Upper lobe of right lung (tissue), 1 donor: ENCODE data around the gene GABRB3. TPM values are rescaled to one million over a fixed set of nuclear protein-coding genes. Genes with fewer than 3 reads are reported as not detected.
"Not testable (repeated sequence)": the region's sequence is repeated elsewhere in the genome, so short reads cannot be mapped to it uniquely, and the experiment has no call there.

Source experiments
- ATAC-seq: fragments of 200-7000 bp; cut with Tn5 transposase; one replicate; pipeline ENCODE4 v1.9.1; 2020; ENCODE audit warnings: mild to moderate bottlenecking, moderate library complexity
- DNase-seq: peaks from one replicate; pipeline ENCODE4 v3.0.0-alpha.2; 2020
- H3K27ac ChIP-seq: fragments of 200-600 bp; one replicate; pipeline ENCODE4 v1.8.0; 2022
- H3K27me3 ChIP-seq: fragments of 200-600 bp; one replicate; pipeline ENCODE4 v1.8.0; 2022; ENCODE audit warnings: mild to moderate bottlenecking
- H3K36me3 ChIP-seq: fragments of 200-600 bp; one replicate; pipeline ENCODE4 v1.8.0; 2022
- H3K4me1 ChIP-seq: fragments of 200-600 bp; one replicate; pipeline ENCODE4 v1.8.0; 2022
- H3K4me3 ChIP-seq: fragments of 200-600 bp; one replicate; pipeline ENCODE4 v1.8.0; 2022; ENCODE audit warnings: mild to moderate bottlenecking
- H3K9me3 ChIP-seq: fragments of 200-600 bp; one replicate; pipeline ENCODE4 v1.8.0; 2022
- intact Hi-C: fragments of 100-400 bp; cut with DNase I; formaldehyde crosslinking; loops from one replicate; pipeline ENCODE4 v1.11.0; 2022
- total RNA-seq: library from RNA; stranded (reverse); fragmentation: NEBNext Ultra II Directional; extraction: Animal tissue kit (Norgen Biotek cat#: 25700); gene quantifications from one replicate; pipeline ENCODE4 v1.2.1, GENCODE V29; 2021
- TF ChIP-seq, protein P1 (sequence below): fragments of 200-600 bp; IDR thresholded peaks from one replicate; pipeline ENCODE4 v1.8.0; 2022; ENCODE audit warnings: antibody characterized with exemption
- donor health status: DM: no; HTN: yes; CAD: no; lungs with severe emphysema.

GABRB3 gene
- total RNA-seq, 1 donor from 2014 or later: 3.2 TPM

DNA sequence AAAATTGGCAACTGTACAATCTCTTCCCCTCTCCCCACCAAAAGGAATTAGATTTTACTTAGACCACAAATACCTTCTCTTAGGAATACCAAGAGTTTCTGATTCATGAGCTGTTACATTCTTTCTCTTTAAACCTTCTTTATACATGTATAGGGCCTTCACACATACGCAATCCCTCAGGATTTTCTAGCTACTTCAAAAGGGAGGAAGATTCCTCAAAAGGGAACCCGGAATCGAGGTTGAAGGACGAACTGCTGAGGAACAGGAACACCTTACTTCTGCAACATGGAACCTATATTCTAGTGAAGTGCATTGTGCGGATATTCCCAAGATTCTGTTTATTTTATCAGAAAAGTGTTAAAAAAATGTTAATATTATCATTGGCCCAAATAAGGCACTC is 52.3 kb downstream of the GABRB3 start:
- Histone ChIP-seq H3K27me3 (no peaks in the 10 kb centered on the region), H3K4me1 (no peaks in the 10 kb centered on the region), H3K9me3 (no peaks in the 10 kb centered on the region), H3K36me3 (no peaks in the 10 kb centered on the region), H3K4me3 (no peak overlapping the region), H3K27ac (no peak overlapping the region)
- ATAC-seq (no peak), DNase-seq (no peak)
- intact Hi-C loops: no loop called here
- TF ChIP-seq, protein P1, sequence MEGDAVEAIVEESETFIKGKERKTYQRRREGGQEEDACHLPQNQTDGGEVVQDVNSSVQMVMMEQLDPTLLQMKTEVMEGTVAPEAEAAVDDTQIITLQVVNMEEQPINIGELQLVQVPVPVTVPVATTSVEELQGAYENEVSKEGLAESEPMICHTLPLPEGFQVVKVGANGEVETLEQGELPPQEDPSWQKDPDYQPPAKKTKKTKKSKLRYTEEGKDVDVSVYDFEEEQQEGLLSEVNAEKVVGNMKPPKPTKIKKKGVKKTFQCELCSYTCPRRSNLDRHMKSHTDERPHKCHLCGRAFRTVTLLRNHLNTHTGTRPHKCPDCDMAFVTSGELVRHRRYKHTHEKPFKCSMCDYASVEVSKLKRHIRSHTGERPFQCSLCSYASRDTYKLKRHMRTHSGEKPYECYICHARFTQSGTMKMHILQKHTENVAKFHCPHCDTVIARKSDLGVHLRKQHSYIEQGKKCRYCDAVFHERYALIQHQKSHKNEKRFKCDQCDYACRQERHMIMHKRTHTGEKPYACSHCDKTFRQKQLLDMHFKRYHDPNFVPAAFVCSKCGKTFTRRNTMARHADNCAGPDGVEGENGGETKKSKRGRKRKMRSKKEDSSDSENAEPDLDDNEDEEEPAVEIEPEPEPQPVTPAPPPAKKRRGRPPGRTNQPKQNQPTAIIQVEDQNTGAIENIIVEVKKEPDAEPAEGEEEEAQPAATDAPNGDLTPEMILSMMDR: no peak

DNA sequence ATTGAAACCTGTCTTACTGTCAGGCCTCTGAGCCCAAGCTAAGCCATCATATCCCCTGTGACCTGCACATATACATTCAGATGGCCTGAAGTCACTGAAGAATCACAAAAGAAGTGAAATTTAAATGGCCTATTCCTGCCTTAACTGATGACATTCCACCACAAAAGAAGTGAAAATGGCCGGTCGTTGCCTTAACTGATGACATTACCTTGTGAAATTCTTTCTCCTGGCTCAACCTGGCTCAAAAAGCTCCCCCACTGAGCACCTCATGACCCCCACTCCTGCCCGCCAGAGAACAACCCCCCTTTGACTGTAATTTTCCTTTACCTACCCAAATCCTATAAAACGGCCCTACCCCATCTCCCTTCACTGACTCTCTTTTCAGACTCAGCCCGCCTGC is 53.0 kb downstream of the GABRB3 start:
- intact Hi-C loops, H3K4me3 ChIP-seq, H3K27me3 ChIP-seq, H3K4me1 ChIP-seq, H3K27ac ChIP-seq, DNase-seq, H3K36me3 ChIP-seq, H3K9me3 ChIP-seq, ATAC-seq: not testable (repeated sequence)

DNA sequence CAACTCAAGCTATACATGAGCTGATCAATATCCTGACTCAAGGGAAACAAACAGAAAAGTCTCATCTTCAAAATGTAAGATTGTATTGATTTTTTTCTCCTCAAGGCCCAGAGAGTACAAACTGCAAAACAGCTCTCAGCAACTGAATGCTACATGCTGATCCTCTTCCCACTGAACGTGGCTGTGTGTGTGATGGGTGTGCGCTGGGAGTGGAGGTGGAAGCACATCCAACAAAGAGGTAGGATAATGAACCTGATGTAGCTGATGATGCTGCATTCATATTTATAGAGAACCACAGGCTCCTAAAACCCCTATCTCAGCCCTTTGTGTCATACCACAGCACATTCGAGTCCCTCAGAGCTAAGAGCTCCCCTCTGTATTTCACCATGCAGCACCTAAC is 56.8 kb downstream of the GABRB3 start:
- Histone ChIP-seq H3K27me3 (no peaks in the 10 kb centered on the region), H3K36me3 (no peaks in the 10 kb centered on the region), H3K27ac (no peak overlapping the region), H3K4me1 (no peaks in the 10 kb centered on the region), H3K4me3 (no peak overlapping the region), H3K9me3 (no peaks in the 10 kb centered on the region)
- TF ChIP-seq, protein P1: no peak
- ATAC-seq (no peak), DNase-seq (no peak)
- intact Hi-C loops: no loop called here

DNA sequence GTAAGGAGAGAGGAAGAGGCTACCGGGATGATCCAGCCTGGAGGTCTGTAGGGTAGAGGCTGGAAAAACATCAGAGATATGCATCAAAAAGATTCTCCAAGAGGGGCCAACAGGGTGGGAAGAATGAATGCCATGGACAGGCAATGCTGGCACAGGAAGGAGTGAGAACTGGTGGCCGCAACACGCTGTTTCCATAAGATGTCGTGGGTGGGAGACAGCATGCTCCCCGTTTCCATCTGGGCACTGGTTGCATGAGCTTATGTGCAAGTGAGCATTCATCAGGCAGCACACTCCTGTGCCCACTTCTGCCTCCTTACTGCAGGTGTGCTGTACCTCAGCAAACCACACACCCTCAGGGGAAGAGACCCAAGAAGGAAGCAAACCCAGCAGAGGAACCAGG is 59.4 kb downstream of the GABRB3 start:
- Histone ChIP-seq H3K36me3 (no peaks in the 10 kb centered on the region), H3K4me1 (no peaks in the 10 kb centered on the region), H3K27ac (no peak overlapping the region), H3K9me3 (no peaks in the 10 kb centered on the region), H3K27me3 (no peaks in the 10 kb centered on the region), H3K4me3 (no peak overlapping the region)
- intact Hi-C loops: no loop called here
- TF ChIP-seq, protein P1: no peak
- no peak for ATAC-seq
- DNase-seq: no peak

DNA sequence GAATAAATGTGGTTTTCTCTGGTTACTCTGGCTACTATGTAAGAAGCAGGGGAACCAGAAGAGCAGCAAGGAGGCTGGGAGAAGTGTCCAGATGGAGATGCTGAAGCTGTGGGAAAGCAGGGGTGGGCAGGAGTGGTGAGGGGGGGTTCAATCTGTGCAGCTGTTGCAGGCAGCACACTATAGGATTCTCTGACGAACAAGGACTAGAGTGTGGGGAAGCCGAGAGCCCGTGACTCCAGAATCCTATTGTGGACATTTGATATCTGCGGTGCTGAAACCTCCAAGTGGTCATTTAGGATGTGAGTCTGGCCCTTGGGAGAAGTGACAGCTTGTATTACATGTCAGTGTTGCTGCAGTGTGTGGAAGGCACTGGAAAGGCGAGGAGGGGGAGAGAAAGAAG is 60.5 kb downstream of the GABRB3 start:
- intact Hi-C loops: no loop called here
- DNase-seq: no peak
- no peaks in the 10 kb centered on the region for H3K4me1 ChIP-seq

DNA sequence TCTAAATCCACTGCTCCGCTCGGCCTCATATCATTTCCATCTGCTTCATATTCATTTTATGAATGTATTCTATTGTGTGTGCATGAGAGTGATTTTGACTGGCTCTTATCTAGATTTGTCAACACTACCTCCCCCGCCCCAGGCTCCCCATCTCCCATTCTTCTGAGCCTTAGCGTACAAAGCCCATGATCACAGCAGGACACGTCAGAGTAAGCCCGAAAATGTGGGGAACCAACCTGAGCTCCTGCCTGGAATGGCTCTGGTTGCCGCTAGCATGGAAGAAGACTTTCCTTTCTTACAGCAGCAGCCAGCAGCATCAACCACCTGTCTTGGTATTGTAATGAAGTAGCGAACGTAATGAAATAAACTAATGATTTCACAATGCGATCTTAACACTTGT is 61.4 kb downstream of the GABRB3 start:
- no peaks in the 10 kb centered on the region for H3K36me3 ChIP-seq
- TF ChIP-seq, protein P1: no peak
- no peak overlapping the region for H3K27ac ChIP-seq
- intact Hi-C loops: no loop called here
- no peaks in the 10 kb centered on the region for H3K9me3 ChIP-seq
- no peaks in the 10 kb centered on the region for H3K27me3 ChIP-seq
- no peak for ATAC-seq
- no peak overlapping the region for H3K4me3 ChIP-seq
- H3K4me1 ChIP-seq: no peaks in the 10 kb centered on the region
- DNase-seq: no peak

More for the DNA sequence above, 60.5 kb downstream of the GABRB3 start:
- Histone ChIP-seq H3K27ac (no peak overlapping the region), H3K4me3 (no peak overlapping the region), H3K36me3 (no peaks in the 10 kb centered on the region), H3K27me3 (no peaks in the 10 kb centered on the region), H3K9me3 (no peaks in the 10 kb centered on the region)
- ATAC-seq: no peak
- TF ChIP-seq, protein P1: no peak
